ENCODE results near the gene PPP4R4.
"Not testable (repeated sequence)": the region's sequence is repeated elsewhere in the genome, so short reads cannot be mapped to it uniquely, and the experiment has no call there.

Gene PPP4R4

GRCh38 chr14:94143711-94144110, 30.4 kb upstream of the PPP4R4 start:
- DNase-seq (ENCODE audit: low read depth) = no peak

GRCh38 chr14:94144765-94145164, 29.4 kb upstream of the PPP4R4 start:
- DNase-seq (ENCODE audit: low read depth) = no peak

GRCh38 chr14:94145902-94146527, 28.1 kb upstream of the PPP4R4 start:
- DNase-seq (ENCODE audit: low read depth) = no peak

GRCh38 chr14:94152676-94153075, 21.4 kb upstream of the PPP4R4 start:
- DNase-seq (ENCODE audit: low read depth) = no peak

- no peak for DNase-seq (ENCODE audit: low read depth)
These were observed 20.3 kb upstream of the PPP4R4 start for GRCh38 chr14:94153750-94154342.

- not testable (repeated sequence) for DNase-seq (ENCODE audit: low read depth)
These were observed 18.0 kb upstream of the PPP4R4 start for GRCh38 chr14:94156143-94156542.

- no peak for DNase-seq (ENCODE audit: low read depth)
These were observed 16.9 kb upstream of the PPP4R4 start for GRCh38 chr14:94157197-94157596.

GRCh38 chr14:94158239-94158883, 15.8 kb upstream of the PPP4R4 start:
- no peak for DNase-seq (ENCODE audit: low read depth)

GRCh38 chr14:94161058-94161457, 13.1 kb upstream of the PPP4R4 start:
- no peak for DNase-seq (ENCODE audit: low read depth)

GRCh38 chr14:94161981-94162380, 12.1 kb upstream of the PPP4R4 start:
- DNase-seq (ENCODE audit: low read depth) = peak; percentile 28

- DNase-seq (ENCODE audit: low read depth) = no peak
These were observed 11.7 kb upstream of the PPP4R4 start for GRCh38 chr14:94162466-94162865.

- no peak for DNase-seq (ENCODE audit: low read depth)
These were observed 10.3 kb upstream of the PPP4R4 start for GRCh38 chr14:94163796-94164195.

GRCh38 chr14:94164685-94165431, 9.3 kb upstream of the PPP4R4 start:
- no peak for DNase-seq (ENCODE audit: low read depth)

GRCh38 chr14:94165744-94166143, 8.4 kb upstream of the PPP4R4 start:
- DNase-seq (ENCODE audit: low read depth) = no peak

- no peak for DNase-seq (ENCODE audit: low read depth)
These were observed 4.0 kb upstream of the PPP4R4 start for GRCh38 chr14:94170136-94170535.

GRCh38 chr14:94171208-94171607, 2.9 kb upstream of the PPP4R4 start:
- DNase-seq (ENCODE audit: low read depth) = peak; percentile 12

GRCh38 chr14:94172545-94172944, 1.6 kb upstream of the PPP4R4 start:
- DNase-seq (ENCODE audit: low read depth) = no peak

- no peak for DNase-seq (ENCODE audit: low read depth)
These were observed 644 bp upstream of the PPP4R4 start for GRCh38 chr14:94173471-94173884.

- DNase-seq (ENCODE audit: low read depth) = no peak
These were observed 485 bp downstream of the PPP4R4 start for GRCh38 chr14:94174604-94175010.

- DNase-seq (ENCODE audit: low read depth) = no peak
These were observed 1.1 kb downstream of the PPP4R4 start for GRCh38 chr14:94175011-94175745.

- no peak for DNase-seq (ENCODE audit: low read depth)
These were observed 1.6 kb downstream of the PPP4R4 start for GRCh38 chr14:94175747-94176146.

- DNase-seq (ENCODE audit: low read depth) = no peak
These were observed 2.7 kb downstream of the PPP4R4 start for GRCh38 chr14:94176808-94177207.
